ENCODE data around the gene KRTAP9-4.
"Not testable (repeated sequence)": the region's sequence is repeated elsewhere in the genome, so short reads cannot be mapped to it uniquely, and the experiment has no call there.

The KRTAP9-4 gene

DNA sequence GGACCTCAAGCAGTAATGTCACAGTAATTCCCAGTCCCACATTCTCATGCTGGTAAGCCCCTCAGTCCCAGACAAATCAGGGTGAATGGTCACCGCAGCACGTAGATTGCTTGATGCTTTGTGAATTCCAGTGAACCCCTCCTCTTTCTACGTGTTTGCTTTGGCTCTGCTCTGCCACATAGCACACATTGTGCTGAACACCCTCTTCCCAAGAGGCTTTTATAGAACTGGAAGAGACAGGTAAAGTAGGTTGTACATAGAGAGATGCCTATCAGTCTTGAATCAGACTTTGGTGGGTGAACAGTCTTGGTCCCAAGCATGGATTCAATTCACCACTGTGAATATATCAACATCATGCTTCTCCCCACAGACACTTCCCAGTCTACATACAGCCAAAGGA lies 15.1 kb downstream of the KRTAP9-4 start:
- DNase-seq (ENCODE audit: low spot score): peak; percentile 0

DNA sequence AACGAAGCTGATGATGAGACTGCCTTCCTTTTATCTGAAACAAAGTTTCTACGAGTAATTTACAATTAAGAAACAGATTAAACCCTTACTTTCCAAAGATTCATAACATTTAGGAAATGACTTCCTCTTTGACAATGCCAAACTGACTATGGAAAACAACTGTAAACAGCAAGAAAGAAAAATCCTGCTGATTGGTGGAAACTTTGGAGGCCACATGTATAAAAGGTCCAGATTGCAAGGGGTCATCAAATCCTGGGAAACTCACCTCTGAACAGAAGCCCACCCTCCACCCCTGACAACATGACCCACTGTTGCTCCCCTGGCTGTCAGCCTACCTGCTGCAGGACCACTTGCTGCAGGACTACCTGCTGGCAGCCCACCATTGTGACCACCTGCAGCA lies 15.6 kb downstream of the KRTAP9-4 start, which contains the start of gene KRTAP9-6:
TSS of gene KRTAP9-6 (plus strand) at position 301 of the 400 bp plus-strand sequence. CDS start at position 301, 0 bp downstream.
- DNase-seq (ENCODE audit: low spot score): no peak

DNA sequence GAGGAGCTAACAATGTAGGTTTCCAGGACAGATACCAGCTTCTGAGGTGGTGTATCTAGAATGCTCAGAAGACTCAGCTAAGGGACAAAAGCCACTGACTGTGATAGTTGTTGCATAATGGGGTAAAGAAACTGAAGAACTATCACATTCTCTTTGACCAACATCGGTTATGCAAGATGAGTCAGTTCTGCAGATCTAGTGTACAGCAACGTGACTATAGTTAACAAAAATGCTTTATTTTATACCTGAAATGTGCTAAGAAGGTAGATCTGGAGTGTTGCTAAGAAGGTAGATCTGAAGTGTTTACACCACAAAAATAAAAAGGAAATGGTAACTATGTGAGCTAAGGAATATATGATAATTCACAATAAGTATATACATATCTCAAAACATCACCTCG lies 18.2 kb downstream of the KRTAP9-4 start:
- DNase-seq (ENCODE audit: low spot score): no peak

DNA sequence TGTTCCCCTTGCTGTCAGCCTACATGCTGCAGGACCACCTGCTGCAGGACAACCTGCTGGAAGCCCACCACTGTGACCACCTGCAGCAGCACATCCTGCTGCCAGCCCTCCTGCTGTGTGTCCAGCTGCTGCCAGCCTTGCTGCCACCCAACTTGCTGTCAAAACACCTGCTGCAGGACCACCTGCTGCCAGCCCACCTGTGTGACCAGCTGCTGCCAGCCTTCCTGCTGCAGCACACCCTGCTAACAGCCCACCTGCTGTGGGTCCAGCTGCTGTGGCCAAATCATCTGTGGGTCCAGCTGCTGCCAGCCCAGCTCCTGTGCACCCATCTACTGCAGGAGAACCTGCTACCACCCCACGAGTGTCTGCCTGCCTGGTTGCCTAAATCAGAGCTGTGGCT lies 21.8 kb downstream of the KRTAP9-4 start:
- not testable (repeated sequence) for DNase-seq (ENCODE audit: low spot score)

DNA sequence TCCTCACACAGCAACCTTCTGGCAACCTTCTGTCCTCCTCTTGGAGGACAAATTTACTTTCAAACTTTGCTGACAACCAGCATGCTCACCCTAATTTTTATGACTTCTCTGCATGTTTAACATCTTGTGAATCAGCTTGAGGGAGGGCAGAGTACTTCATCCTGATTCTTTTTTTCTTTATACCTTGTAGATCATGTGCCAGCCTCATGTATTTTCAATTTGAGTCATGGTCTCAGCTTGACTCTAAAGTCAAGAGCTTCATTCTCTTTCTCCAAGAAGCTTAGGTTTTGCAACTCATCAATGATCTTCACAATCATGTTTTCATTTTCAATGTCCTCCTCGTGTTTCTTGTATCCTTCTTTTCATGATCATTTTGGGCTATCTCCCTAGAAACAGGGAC lies 22.4 kb downstream of the KRTAP9-4 start:
- no peak for DNase-seq (ENCODE audit: low spot score)

DNA sequence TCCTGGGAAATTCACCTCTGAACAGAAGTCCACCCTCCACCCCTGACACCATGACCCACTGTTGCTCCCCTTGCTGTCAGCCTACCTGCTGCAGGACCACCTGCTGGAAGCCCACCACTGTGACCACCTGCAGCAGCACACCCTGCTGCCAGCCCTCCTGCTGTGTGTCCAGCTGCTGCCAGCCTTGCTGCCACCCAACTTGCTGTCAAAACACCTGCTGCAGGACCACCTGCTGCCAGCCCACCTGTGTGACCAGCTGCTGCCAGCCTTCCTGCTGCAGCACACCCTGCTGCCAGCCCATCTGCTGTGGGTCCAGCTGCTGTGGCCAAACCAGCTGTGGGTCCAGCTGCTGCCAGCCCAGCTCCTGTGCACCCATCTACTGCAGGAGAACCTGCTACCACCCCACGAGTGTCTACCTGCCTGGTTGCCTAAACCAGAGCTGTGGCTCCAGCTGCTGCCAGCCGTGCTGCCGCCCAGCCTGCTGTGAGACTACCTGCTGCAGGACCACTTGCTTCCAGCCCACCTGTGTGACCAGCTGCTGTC lies 26.2 kb downstream of the KRTAP9-4 start, which contains the start of gene KRTAP9-7:
TSS of gene KRTAP9-7 (plus strand) at position 51 of the 543 bp plus-strand sequence. CDS start at position 51, 0 bp downstream.
- DNase-seq (ENCODE audit: low spot score): not testable (repeated sequence)

DNA sequence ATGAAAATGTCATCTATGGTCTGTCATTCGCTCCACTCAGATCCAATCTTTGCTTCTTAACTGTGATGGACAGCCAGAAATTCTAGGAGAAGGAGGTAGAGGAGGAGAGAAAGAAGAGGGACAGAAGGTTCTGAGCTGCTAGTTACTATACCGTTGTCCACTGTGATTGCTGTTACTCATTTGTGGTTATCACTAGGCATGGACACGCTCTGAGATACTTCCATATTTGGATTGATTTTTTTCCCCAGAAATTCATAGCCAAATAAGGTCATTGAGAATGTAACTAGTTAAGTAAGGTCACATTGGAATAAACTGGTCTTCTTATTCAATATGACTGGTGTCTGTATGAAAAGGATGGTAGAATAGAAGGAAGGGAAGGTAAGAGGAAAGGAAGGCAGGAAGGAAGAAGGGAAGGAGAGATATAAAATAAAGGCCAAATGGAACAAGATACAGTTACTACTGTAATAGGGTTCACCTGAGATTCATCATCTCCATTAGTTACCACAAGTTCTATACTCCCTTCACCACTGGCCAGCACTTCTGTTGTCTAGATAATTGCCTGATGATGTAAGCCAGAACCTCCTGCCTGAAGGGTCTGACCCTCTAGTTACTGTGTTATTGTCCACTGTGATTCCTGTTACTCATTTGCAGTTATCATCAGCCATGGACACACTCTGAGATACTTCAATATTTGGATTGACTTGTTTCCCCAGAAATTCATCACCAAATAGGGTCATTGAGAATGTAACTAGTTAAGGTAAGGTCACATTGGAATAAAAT lies 28.9 kb downstream of the KRTAP9-4 start:
- peak; percentile 0 for DNase-seq (ENCODE audit: low spot score)

DNA sequence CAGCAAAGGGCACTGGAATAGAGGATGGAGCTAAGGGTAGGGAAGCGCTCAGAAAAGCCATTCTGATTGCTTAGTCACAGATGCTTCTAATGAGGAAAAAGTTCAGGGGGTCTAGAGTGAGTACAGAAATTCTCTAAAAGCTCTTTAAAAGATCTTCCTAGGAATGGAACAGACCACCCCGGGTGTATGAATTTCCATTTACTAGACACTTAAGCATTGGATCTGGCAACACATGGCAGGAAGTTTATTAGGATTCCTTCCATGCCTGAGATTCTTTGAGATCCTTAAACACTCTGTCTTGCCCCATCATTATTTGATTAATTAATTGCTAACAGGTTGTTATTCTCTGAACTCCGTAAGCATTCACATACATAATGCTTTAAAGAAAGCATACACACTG lies 34.6 kb downstream of the KRTAP9-4 start:
- peak; percentile 0 for DNase-seq (ENCODE audit: low spot score)

DNA sequence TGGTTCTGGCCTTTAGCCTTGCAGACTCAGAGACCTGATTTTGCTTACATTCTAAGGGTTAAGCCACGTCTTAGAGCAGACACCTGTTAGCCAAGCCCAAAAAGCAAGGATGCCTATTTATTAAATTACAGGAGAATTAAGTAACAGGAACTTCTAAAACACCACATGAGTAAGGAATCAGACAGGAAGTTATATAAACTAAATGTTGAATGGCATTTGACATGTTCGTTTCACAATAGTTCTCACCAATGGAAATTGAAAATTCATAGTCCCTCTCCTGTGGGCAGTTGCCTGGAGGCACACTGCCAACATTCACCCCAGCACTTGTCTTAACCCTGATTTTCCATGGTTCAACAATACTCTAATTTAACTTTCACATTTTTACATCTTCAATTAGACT lies 35.1 kb downstream of the KRTAP9-4 start:
- DNase-seq (ENCODE audit: low spot score): peak; percentile 0

DNA sequence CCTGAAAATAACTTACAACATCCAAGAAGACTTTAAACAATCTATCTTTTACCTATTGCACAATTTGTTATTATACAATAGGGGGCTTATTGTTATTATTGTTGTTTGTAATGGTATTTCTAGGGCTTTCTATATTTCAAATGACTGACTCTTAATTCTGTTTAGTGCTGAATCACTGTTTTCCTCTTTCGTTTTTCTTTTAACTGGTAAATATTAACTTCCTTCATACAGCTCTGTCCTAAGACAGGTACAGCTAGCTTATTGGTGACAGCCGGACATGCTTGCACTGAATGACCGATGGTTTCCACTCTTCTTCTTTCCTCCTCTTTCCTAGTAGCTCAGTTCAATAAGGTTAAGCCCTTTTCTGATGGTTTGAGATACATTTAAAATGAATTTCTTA lies 37.6 kb downstream of the KRTAP9-4 start:
- no peak for DNase-seq (ENCODE audit: low spot score)

DNA sequence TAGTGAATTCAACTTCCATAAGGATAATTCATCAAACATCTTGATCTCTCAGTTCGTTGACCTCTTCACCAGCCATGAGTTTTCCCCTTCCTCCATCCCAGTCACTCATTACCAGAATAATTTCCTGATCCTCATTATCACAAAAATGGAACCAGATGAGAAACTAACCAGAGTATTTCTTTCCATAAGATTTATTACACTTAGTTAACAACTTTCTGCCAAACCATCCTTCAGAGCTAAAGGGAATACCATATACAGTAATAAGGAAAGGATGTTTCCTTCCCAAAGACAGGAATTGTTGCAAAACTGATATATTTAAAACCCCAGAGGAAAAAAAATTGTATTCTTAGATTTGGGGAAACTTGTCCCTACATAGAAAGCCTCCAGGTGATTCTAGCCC lies 44.5 kb downstream of the KRTAP9-4 start:
- no peak for DNase-seq (ENCODE audit: low spot score)

DNA sequence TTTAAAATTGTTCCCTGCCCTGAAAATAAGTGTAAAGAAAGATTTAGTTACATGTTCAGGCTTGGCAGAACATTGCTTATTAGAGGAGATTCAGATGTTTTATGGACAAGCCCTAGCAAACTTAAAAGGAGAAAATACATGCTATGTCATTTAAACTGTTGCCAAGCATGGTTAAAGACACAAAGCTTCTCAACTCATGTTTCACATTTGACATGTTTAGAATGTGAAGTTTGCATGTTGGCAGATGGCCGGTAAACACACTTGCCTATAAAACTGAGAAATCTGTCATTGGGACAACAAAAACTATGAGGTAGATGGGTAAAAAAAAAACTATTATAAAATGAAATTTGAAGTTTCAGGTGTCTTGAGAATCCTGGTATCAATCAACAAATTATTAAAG lies 47.4 kb downstream of the KRTAP9-4 start:
- no peak for DNase-seq (ENCODE audit: low spot score)

DNA sequence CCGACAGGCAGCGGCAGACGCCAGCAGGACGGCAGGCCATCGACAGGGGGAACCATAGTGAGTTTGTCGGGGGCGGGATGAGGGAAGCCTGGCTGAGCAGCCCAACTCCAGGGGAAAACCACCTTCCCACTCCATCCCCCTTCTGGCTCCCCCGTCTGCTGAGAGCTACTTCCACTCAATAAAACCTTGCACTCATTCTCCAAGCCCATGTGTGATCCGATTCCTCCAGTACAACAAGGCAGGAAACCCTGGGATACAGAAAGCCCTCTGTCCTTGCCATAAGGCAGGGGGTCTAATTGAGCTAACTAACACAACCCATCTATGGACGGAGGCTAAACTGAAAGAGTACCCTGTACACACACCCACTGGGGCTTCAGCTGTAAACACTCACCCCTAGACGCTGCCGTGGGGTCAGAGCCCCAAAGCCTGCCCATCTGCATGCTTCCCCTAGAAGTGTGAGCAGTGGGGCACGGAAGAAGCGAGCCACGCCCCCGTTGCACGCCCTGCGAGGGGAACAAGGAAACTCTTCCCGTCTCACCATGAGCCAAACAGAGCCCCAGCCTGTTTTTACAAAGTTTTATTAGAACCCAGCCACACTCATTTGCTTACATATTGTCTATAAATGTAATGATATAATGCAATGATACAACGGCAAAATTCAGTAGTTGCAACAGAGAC lies 49.1 kb downstream of the KRTAP9-4 start:
- no peak for DNase-seq (ENCODE audit: low spot score)

Small RNA genes lying within 50 kb of the gene (small RNA-seq; reads per million reads assigned to genes)
- gene KRTAP9-10P: 0 reads per million in 2 experiments
